PC-9 (cell line): ENCODE measurements around the gene IRF4. TPM values are rescaled to one million over a fixed set of nuclear protein-coding genes. Genes with fewer than 3 reads are reported as not detected.

ENCODE experiments used
- BruUV-seq: library from RNA; stranded (reverse); fragments of 400-500 nt; replicated peaks from 2 replicates; lab custom pipeline; 2021; lab: Mats Ljungman, UMichigan
- CTCF ChIA-PET: fragments of 300-600 bp; sonication (Branson Sonifier 250); formaldehyde crosslinking; loops from one replicate; lab custom pipeline; 2022; ENCODE audit warnings: antibody characterized with exemption; lab: Charles Lee
- POLR2A ChIA-PET: fragments of 300-600 bp; sonication (Branson Sonifier 250); formaldehyde crosslinking; loops from one replicate; lab custom pipeline; 2022; ENCODE audit warnings: antibody characterized with exemption; ENCODE audit not compliant: unreplicated experiment; lab: Charles Lee
- DNase-seq, 2 experiments: peaks; one replicate each; pipeline versions ENCODE4 v3.0.0 to v3.0.0-alpha.2; 2015 to 2022; ENCODE audit warnings: mixed read lengths in 1 of 2
- H2AFZ ChIP-seq: fragments of 200-600 bp; sonication (generic); 2 replicates; pipeline ENCODE4 v1.8.1; 2017; ENCODE audit warnings: antibody characterized with exemption
- H3F3A ChIP-seq: fragments of 200-600 bp; sonication (generic); 2 replicates; pipeline ENCODE4 v1.8.1; 2017; ENCODE audit warnings: antibody characterized with exemption, mild to moderate bottlenecking, low read depth; ENCODE audit not compliant: insufficient read depth
- H3K27ac ChIP-seq: fragments of 200-600 bp; sonication (generic); 2 replicates; pipeline ENCODE4 v1.6.1; 2016; ENCODE audit warnings: mixed run types
- H3K27me3 ChIP-seq: fragments of 200-600 bp; sonication (generic); 2 replicates; pipeline ENCODE4 v1.6.1; 2016; ENCODE audit warnings: low read depth, mixed run types; ENCODE audit not compliant: insufficient read depth
- H3K36me3 ChIP-seq: fragments of 200-600 bp; sonication (generic); 2 replicates; pipeline ENCODE4 v1.6.1; 2016; ENCODE audit warnings: low read depth, mixed run types
- H3K4me1 ChIP-seq: fragments of 200-600 bp; sonication (generic); replicated peaks from 2 replicates; pipeline ENCODE4 v1.6.1; 2016; ENCODE audit warnings: mixed run types; ENCODE audit not compliant: insufficient read depth
- H3K4me2 ChIP-seq: fragments of 200-600 bp; sonication (generic); 2 replicates; pipeline ENCODE4 v1.6.1; 2017; ENCODE audit warnings: mixed run types
- H3K4me3 ChIP-seq: fragments of 200-600 bp; sonication (generic); 2 replicates; pipeline ENCODE4 v1.6.1; 2016; ENCODE audit warnings: mixed run types
- H3K79me2 ChIP-seq: fragments of 200-600 bp; sonication (generic); 2 replicates; pipeline ENCODE4 v1.6.1; 2017; ENCODE audit warnings: low read depth, mixed run types
- H3K9me2 ChIP-seq: fragments of 200-600 bp; sonication (generic); 2 replicates; pipeline ENCODE4 v1.8.1; 2017; ENCODE audit warnings: mild to moderate bottlenecking; ENCODE audit not compliant: insufficient read depth
- H3K9me3 ChIP-seq: fragments of 200-600 bp; sonication (generic); 2 replicates; pipeline ENCODE4 v1.8.1; 2016; ENCODE audit warnings: low read depth; ENCODE audit not compliant: insufficient read depth
- H4K20me1 ChIP-seq: fragments of 200-600 bp; sonication (generic); 2 replicates; pipeline ENCODE4 v1.8.1; 2017; ENCODE audit not compliant: insufficient read depth
- EZH2 ChIP-seq: fragments of 200-600 bp; sonication (generic); IDR thresholded peaks from 2 replicates; pipeline ENCODE4 v1.8.0; 2017; ENCODE audit warnings: antibody characterized with exemption, low read depth
- intact Hi-C: fragments of 100-400 bp; cut with micrococcal nuclease; formaldehyde crosslinking; loops from one replicate; pipeline ENCODE4 v1.10.0; 2022; ENCODE audit not compliant: unreplicated experiment
- total RNA-seq: library from RNA; stranded (reverse); gene quantifications from 2 replicates; pipeline ENCODE4 v1.2.3, GENCODE V29; 2021
- TF ChIP-seq, protein P1 (sequence below): fragments of 200-600 bp; sonication (generic); conservative IDR thresholded peaks from 2 replicates; pipeline ENCODE4 v1.6.1; 2017; ENCODE audit warnings: mixed run types, antibody characterized with exemption, mild to moderate bottlenecking, moderate library complexity

Gene IRF4
- total RNA-seq, 1 experiment from 2014 or later, result not detected

DNA sequence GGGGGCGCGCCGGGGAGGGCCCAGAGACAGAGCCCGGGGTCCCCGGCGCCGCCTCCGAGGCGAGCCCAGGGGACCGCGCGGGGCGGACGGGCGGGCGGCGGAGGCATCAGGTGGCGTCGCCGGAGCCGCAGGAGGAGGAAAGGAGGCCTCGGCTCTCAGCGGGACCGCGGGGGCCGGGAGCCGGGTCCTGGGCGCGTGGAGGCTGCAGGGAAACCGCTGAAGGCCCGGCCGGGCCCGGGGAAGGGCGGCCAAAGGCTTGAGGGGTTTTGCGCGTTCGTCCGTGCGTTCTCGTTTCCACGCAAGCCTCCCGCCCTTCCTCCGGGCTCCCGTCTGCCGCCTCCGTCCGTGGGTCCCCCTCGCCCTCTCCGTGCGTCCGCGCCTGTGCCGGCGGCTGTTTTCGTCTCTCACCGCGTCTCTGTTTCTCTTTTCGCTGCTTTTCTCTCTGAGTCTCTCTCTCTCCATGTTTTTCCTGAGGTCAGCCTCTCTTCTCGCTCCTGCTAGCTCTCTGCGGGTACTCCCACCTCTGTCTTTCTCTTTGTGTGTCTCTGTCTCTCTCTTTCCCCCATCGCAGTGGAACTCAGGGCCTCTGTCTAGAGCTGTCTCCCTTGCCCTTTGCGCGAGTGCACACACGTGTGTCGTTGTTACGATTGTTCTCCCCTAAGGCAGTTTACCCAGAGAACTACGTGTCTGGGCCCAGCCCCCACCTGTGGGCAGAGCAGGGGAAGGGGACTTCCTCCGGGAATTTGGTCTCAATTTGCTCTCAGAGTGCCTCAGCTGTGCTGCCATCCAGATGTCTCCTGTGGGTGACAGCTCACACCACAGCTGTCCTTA, 2.1 kb downstream of the IRF4 start:
- no peaks in the 10 kb centered on the region for H3K4me1 ChIP-seq
- H3K9me3 ChIP-seq, result no peaks in the 10 kb centered on the region
- intact Hi-C loops, result no loop called here
- peaks cover 45% of the 10 kb centered on the region for H3K27me3 ChIP-seq
- CTCF ChIA-PET, result no interaction called here
- no peak overlapping the region for H3K4me3 ChIP-seq
- H3K9me2 ChIP-seq, result no peaks in the 10 kb centered on the region
- no peak overlapping the region for H3K27ac ChIP-seq
- no peak overlapping the region for H3K4me2 ChIP-seq
- H3K79me2 ChIP-seq, result no peaks in the 10 kb centered on the region
- POLR2A ChIA-PET, result no interaction called here
- H4K20me1 ChIP-seq, result no peaks in the 10 kb centered on the region
- TF ChIP-seq EZH2, result no peak
- TF ChIP-seq, protein P1, sequence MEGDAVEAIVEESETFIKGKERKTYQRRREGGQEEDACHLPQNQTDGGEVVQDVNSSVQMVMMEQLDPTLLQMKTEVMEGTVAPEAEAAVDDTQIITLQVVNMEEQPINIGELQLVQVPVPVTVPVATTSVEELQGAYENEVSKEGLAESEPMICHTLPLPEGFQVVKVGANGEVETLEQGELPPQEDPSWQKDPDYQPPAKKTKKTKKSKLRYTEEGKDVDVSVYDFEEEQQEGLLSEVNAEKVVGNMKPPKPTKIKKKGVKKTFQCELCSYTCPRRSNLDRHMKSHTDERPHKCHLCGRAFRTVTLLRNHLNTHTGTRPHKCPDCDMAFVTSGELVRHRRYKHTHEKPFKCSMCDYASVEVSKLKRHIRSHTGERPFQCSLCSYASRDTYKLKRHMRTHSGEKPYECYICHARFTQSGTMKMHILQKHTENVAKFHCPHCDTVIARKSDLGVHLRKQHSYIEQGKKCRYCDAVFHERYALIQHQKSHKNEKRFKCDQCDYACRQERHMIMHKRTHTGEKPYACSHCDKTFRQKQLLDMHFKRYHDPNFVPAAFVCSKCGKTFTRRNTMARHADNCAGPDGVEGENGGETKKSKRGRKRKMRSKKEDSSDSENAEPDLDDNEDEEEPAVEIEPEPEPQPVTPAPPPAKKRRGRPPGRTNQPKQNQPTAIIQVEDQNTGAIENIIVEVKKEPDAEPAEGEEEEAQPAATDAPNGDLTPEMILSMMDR, result no peak
- H3F3A ChIP-seq, result no peaks in the 10 kb centered on the region
- no TSS peak for BruUV-seq
- no peak overlapping the region for H2AFZ ChIP-seq
- no peaks in the 10 kb centered on the region for H3K36me3 ChIP-seq
- no peak for DNase-seq

DNA sequence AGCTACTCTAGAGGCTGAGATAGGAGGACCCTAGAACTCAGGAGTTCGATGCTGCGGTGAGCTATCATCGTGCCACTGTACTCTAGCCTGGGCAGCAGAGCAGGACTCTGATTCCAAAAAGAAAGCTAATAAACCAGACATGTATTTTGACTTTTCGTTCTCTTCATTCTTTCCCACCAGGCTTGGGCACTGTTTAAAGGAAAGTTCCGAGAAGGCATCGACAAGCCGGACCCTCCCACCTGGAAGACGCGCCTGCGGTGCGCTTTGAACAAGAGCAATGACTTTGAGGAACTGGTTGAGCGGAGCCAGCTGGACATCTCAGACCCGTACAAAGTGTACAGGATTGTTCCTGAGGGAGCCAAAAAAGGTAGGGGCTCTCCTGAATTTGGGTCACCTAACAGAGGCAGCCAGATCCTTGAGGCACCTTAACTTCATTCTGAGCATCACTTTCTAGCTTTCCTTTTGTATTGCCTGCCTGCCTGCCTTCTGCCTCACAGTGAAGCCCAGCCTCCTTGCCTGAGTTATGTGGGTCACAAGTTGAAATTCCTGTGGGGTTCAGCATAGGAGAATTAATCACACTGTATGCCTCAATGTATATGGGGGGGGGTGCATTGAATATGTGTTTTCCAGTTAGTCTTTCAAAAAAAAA, 3.2 kb downstream of the IRF4 start:
- peaks cover 44% of the 10 kb centered on the region for H3K27me3 ChIP-seq
- TF ChIP-seq, protein P1, result no peak
- no peak for TF ChIP-seq EZH2
- no peaks in the 10 kb centered on the region for H3K9me3 ChIP-seq
- H3K4me1 ChIP-seq, result no peaks in the 10 kb centered on the region
- no peak overlapping the region for H3K27ac ChIP-seq
- no peaks in the 10 kb centered on the region for H4K20me1 ChIP-seq
- no peak overlapping the region for H3K4me2 ChIP-seq
- no peak for DNase-seq
- no TSS peak for BruUV-seq
- no peaks in the 10 kb centered on the region for H3F3A ChIP-seq
- intact Hi-C loops, result no loop called here
- no peaks in the 10 kb centered on the region for H3K36me3 ChIP-seq
- ChIA-PET POLR2A (no interaction called here), CTCF (no interaction called here)
- no peaks in the 10 kb centered on the region for H3K79me2 ChIP-seq
- H3K4me3 ChIP-seq, result no peak overlapping the region
- H3K9me2 ChIP-seq, result no peaks in the 10 kb centered on the region
- no peak overlapping the region for H2AFZ ChIP-seq

DNA sequence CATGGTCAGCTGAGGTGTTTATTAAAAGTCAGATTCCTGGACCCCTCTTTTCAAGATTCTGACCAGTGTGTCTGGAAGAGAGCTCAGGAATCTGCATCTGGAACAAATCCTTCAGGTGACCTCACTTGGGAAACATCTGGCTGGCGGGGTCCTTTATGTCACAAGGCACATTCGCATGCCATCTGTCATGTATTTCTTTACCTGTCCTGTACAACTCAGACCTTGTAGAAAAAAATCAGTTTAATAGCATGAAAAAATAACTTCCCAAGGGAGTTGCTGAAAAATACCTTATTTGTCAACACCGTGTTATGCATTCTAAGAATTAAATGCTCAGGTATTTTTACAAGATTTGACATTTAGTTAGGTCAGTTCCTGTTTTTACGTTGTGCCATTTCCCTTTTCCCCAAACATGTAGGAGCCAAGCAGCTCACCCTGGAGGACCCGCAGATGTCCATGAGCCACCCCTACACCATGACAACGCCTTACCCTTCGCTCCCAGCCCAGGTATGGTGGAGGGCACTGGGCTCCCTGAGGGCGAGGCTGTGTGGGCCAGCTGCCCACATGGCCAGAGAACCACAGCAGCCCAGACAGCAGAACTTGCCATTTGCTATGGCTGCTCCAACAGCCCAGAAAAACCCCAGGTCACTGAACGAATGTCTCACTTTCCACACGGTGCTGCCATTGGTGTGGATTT, 4.0 kb downstream of the IRF4 start:
- no peak overlapping the region for H3K4me2 ChIP-seq
- TF ChIP-seq, protein P1, result no peak
- TF ChIP-seq EZH2, result no peak
- H3K79me2 ChIP-seq, result no peaks in the 10 kb centered on the region
- H3K27ac ChIP-seq, result no peak overlapping the region
- intact Hi-C loops, result no loop called here
- DNase-seq, result no peak
- H4K20me1 ChIP-seq, result no peaks in the 10 kb centered on the region
- ChIA-PET POLR2A (no interaction called here), CTCF (no interaction called here)
- peaks cover 45% of the 10 kb centered on the region for H3K27me3 ChIP-seq
- no peak overlapping the region for H2AFZ ChIP-seq
- H3K4me1 ChIP-seq, result no peaks in the 10 kb centered on the region
- H3K9me2 ChIP-seq, result no peaks in the 10 kb centered on the region
- BruUV-seq, result no TSS peak
- H3K36me3 ChIP-seq, result no peaks in the 10 kb centered on the region
- H3K4me3 ChIP-seq, result no peak overlapping the region
- H3F3A ChIP-seq, result no peaks in the 10 kb centered on the region
- H3K9me3 ChIP-seq, result no peaks in the 10 kb centered on the region
